Breast epithelium (tissue), 4 donors: ENCODE data around the gene ABL1. TPM values are rescaled to one million over a fixed set of nuclear protein-coding genes. Genes with fewer than 3 reads are reported as not detected.
A peak's percentile ranks its signal among the peaks of the same experiment; 100 is the strongest.
"Not testable (repeated sequence)": the region's sequence is repeated elsewhere in the genome, so short reads cannot be mapped to it uniquely, and the experiment has no call there.

Experiments
- DNase-seq, 2 donors: peaks; one replicate each; pipeline ENCODE4 v3.0.0-alpha.2; 2019; ENCODE audit warnings: low spot score in 2 of 2
- H3K27ac ChIP-seq, 2 donors: fragments of 200-600 bp; sonication (generic) in 1 of 2; one replicate each; pipeline ENCODE4 v1.5.1; 2016 to 2019; ENCODE audit warnings: mild to moderate bottlenecking in 1 of 2
- H3K27me3 ChIP-seq, 2 donors: fragments of 200-600 bp; sonication (generic) in 1 of 2; one replicate each; pipeline versions ENCODE4 v1.5.1 to v1.6.0; 2017 to 2019; ENCODE audit warnings: control low read depth in 1 of 2, mild to moderate bottlenecking in 1 of 2
- H3K36me3 ChIP-seq: fragments of 200-600 bp; one replicate; pipeline ENCODE4 v1.5.1; 2019
- H3K4me1 ChIP-seq, 2 donors: fragments of 200-600 bp; sonication (generic); one replicate each; pipeline ENCODE4 v1.5.1; 2016 to 2019; ENCODE audit warnings: control low read depth in 1 of 2
- H3K4me3 ChIP-seq, 3 donors: fragments of 200-600 bp; sonication (generic); 1 replicate in 2 of 3; 2 replicates in 1 of 3; pipeline ENCODE4 v1.5.1; 2016 to 2019; ENCODE audit warnings: mild to moderate bottlenecking in 3 of 3, moderate library complexity in 2 of 3
- H3K9me3 ChIP-seq, 2 donors: fragments of 200-600 bp; sonication (generic) in 1 of 2; one replicate each; pipeline ENCODE4 v1.5.1; 2016 to 2019; ENCODE audit warnings: control low read depth in 1 of 2
- POLR2A ChIP-seq: fragments of 450-650 bp; IDR thresholded peaks from one replicate; pipeline ENCODE4 v1.6.1; 2016; ENCODE audit warnings: antibody characterized with exemption, mild to moderate bottlenecking, moderate library complexity
- POLR2AphosphoS5 ChIP-seq, 3 donors: sonication (generic); formaldehyde crosslinking; IDR thresholded peaks; one replicate each; pipeline ENCODE4 v1.6.1; 2017; ENCODE audit warnings: antibody characterized with exemption in 3 of 3
- intact Hi-C: fragments of 100-400 bp; cut with DNase I; formaldehyde crosslinking; loops from one replicate; pipeline ENCODE4 v1.15.1; 2023; ENCODE audit warnings: low total_unique reads
- total RNA-seq, 3 donors: library from RNA; depleted of rRNA; stranded (reverse); fragments of >200 nt; gene quantifications; one replicate each; pipeline ENCODE4 v1.1.0, GENCODE V29; 2016
- TF ChIP-seq, protein P1 (sequence below), 3 donors: fragments of 450-650 bp; IDR thresholded peaks; one replicate each; pipeline ENCODE4 v1.5.1; 2016 to 2017; ENCODE audit warnings: antibody characterized with exemption in 3 of 3, mild to moderate bottlenecking in 3 of 3, moderate library complexity in 3 of 3

ABL1 gene
- total RNA-seq, 3 donors from 2014 or later: 43.6 to 72.8 (median 67.4) TPM

DNA sequence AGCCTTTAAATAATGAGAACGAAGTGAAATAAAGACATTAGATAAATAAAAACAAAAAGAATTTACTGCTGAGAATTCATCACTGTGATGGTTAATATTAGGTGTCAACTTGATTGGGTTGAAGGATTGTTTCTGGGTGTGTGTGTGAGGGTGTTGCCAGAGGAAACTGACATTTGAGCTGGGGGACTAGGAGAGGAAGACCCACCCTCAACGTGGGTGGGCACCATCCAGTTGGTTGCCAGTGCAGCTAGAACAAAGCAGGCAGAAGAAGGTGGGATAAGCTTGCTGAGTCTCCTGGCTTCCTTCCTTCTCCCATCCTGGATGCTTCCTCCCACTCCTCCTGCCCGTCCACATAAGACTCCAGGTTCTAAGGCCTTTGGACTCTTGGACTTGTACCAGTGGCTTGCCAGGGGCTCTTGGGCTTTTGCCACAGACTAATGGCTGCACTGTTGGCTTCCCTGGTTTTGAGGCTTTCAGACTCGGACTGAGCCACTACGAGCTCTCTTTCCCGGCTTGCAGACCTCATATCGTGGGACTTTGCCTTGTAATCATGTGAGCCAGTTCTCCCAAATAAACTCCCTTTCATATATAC lies 43.7 kb upstream of the ABL1 start:
- Histone ChIP-seq H3K27ac (no peak overlapping the region), H3K9me3 (peaks cover 0 to 13% of the 10 kb centered on the region in 2 donors), H3K4me1 (no peaks in the 10 kb centered on the region), H3K36me3 (no peaks in the 10 kb centered on the region), H3K27me3 (no peaks in the 10 kb centered on the region), H3K4me3 (no peak overlapping the region)
- intact Hi-C loops: no loop called here
- TF ChIP-seq POLR2A (no peak), POLR2AphosphoS5 (IDR thresholded peaks at IDR 0.05) (no peak)
- TF ChIP-seq, protein P1, sequence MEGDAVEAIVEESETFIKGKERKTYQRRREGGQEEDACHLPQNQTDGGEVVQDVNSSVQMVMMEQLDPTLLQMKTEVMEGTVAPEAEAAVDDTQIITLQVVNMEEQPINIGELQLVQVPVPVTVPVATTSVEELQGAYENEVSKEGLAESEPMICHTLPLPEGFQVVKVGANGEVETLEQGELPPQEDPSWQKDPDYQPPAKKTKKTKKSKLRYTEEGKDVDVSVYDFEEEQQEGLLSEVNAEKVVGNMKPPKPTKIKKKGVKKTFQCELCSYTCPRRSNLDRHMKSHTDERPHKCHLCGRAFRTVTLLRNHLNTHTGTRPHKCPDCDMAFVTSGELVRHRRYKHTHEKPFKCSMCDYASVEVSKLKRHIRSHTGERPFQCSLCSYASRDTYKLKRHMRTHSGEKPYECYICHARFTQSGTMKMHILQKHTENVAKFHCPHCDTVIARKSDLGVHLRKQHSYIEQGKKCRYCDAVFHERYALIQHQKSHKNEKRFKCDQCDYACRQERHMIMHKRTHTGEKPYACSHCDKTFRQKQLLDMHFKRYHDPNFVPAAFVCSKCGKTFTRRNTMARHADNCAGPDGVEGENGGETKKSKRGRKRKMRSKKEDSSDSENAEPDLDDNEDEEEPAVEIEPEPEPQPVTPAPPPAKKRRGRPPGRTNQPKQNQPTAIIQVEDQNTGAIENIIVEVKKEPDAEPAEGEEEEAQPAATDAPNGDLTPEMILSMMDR (IDR thresholded peaks at IDR 0.05): no peak
- no peak for DNase-seq

DNA sequence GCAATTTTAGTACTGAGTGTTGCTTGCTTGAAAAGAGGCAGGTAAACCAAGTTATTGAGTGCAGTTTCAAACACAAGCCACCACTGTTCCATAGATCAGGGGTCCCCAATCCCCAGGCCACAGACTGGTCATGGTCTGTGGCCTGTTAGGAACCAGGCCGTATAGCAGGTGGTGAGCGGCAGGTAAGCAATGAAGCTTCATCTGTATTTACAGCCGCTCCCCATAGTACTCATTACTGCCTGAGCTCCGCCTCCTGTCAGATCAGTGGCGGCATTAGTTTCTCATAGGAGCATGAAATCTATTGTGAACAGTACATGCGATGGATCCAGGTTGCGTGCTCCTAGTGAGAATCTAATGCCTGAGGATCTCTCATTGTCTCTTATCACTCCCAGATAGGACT lies 41.5 kb upstream of the ABL1 start:
- DNase-seq: no peak
- Histone ChIP-seq H3K9me3 (peaks cover 0 to 13% of the 10 kb centered on the region in 2 donors), H3K36me3 (no peaks in the 10 kb centered on the region), H3K27me3 (no peaks in the 10 kb centered on the region), H3K4me3 (no peak overlapping the region), H3K27ac (peak overlapping the region in 1 of 2 donors; percentile 4), H3K4me1 (no peaks in the 10 kb centered on the region)
- intact Hi-C loops: no loop called here
- TF ChIP-seq POLR2AphosphoS5 (IDR thresholded peaks at IDR 0.05) (no peak), POLR2A (no peak)
- TF ChIP-seq, protein P1 (IDR thresholded peaks at IDR 0.05): no peak

DNA sequence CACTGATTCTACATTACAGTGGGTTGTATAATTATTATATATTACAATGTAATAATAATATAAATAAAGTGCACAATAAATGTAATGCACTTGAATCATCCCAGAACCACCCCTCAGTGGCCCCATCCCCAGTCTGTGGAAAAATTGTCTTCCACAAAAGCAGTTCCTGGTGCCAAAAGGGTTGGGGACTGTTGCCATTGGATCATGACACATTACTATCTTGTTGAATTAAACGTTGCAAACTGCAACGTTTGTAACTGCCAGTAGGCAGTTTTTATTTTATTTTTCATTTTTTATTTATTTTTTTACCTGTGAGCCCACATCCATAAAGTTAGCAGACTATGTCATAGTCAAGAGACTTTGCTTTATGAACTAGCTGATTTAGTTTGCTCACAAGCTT lies 41.0 kb upstream of the ABL1 start:
- intact Hi-C loops, H3K27ac ChIP-seq, H3K4me1 ChIP-seq: not testable (repeated sequence)

DNA sequence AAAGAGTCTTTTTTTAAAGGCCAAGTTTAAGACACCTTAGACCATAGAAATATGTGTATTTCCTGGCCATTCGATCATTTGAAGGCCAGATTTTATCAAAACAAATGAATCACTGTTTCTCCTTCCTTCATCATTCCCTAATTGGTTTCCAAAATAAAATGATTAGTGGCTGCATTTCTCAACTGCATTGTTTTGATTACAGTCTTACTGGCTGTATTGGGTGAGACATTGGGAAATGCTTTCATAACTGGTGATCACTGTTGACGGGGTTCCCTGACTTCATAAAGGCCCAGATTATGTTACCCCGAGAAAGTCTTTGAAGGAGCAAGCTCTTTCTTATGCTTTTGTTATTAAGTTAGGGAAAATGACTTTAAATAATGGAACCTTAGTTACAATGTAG lies 40.6 kb upstream of the ABL1 start:
- DNase-seq, H3K4me1 ChIP-seq, H3K9me3 ChIP-seq, intact Hi-C loops, H3K4me3 ChIP-seq, H3K27me3 ChIP-seq, H3K36me3 ChIP-seq: not testable (repeated sequence)
- peak overlapping the region; percentile 41 to 81 for H3K27ac ChIP-seq

More for the DNA sequence above, 41.0 kb upstream of the ABL1 start:
- not testable (repeated sequence) for DNase-seq, H3K4me3 ChIP-seq, H3K27me3 ChIP-seq, H3K36me3 ChIP-seq
- H3K9me3 ChIP-seq: peaks cover 0 to 12% of the 10 kb centered on the region in 2 donors

DNA sequence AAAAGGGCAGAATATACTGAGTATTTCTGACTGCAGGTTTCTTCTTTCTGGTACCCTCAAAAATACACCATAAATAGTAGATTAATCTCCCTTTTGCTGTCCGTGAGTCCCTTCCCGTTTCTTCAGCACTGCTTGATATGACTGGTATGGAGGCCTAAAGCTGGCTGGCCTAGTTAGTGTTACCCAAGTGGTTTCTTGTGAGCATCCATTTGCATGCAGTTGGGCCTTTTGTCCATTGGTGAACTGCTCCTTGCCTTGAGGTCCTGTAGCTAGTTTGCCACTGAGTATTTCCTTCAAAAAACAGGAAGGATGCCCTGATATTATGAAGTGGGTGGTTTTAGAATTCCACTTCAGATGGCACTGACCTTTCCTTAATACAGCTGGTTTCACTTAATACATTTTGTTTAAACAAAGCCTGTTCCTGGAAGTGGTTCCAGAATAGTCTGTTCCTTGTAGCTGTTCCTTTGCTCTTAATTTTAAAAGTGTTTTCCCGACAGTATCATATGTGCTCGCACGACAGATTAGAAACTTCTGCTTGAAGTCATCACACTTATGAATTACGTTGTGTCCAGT lies 40.0 kb upstream of the ABL1 start:
- Histone ChIP-seq H3K9me3 (peaks cover 0 to 2% of the 10 kb centered on the region in 2 donors), H3K4me3 (no peak overlapping the region), H3K36me3 (no peaks in the 10 kb centered on the region), H3K27ac (peak overlapping the region; percentile 41 to 81), H3K27me3 (no peaks in the 10 kb centered on the region), H3K4me1 (no peaks in the 10 kb centered on the region)
- intact Hi-C loops: no loop called here
- no peak for DNase-seq
- no peak for TF ChIP-seq POLR2A
- TF ChIP-seq, protein P1 (IDR thresholded peaks at IDR 0.05): no peak
- TF ChIP-seq POLR2AphosphoS5 (IDR thresholded peaks at IDR 0.05): no peak

DNA sequence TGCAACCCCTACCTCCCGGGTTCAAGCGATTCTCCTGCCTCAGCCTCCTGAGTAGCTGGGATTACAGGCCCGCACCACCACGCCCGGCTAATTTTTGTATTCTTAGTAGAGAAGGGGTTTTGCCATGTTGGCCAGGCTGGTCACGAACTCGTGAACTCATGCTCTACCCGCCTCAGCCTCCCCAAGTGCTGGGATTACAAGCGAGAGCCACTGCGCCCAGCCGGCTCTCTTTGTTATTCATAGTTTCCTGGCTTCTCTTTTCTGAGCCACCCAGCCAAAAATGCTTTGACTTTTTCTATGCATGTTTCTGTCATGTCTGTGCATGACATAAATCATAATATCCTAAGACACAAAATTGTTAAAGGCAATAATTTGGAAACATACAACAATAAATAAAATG lies 31.9 kb upstream of the ABL1 start:
- intact Hi-C loops, H3K36me3 ChIP-seq, H3K4me3 ChIP-seq, H3K27ac ChIP-seq, H3K4me1 ChIP-seq, DNase-seq, H3K9me3 ChIP-seq, H3K27me3 ChIP-seq: not testable (repeated sequence)
